Neural crest cell (in vitro differentiated cells): ENCODE data around the gene GYPC. TPM values are rescaled to one million over a fixed set of nuclear protein-coding genes. Genes with fewer than 3 reads are reported as not detected.

ENCODE experiments used
- DNase-seq: peaks from one replicate; pipeline ENCODE4 v3.0.0; 2021; ENCODE audit warnings: low read depth, mixed read lengths, low spot score
- H3K27ac Mint-ChIP-seq: one replicate; pipeline ENCODE4 v1.8.0; 2021; ENCODE audit warnings: mild to moderate bottlenecking, mixed read lengths; ENCODE audit not compliant: unreplicated experiment
- H3K27me3 Mint-ChIP-seq: 2 replicates; pipeline ENCODE4 v1.8.0; 2021; ENCODE audit warnings: low read depth, mild to moderate bottlenecking, mixed read lengths
- H3K36me3 Mint-ChIP-seq: 2 replicates; pipeline ENCODE4 v1.8.0; 2021; ENCODE audit warnings: low read depth, mild to moderate bottlenecking, mixed read lengths
- H3K4me1 Mint-ChIP-seq: 2 replicates; pipeline ENCODE4 v1.8.0; 2021; ENCODE audit warnings: mixed read lengths
- H3K4me3 Mint-ChIP-seq: one replicate; pipeline ENCODE4 v1.8.0; 2021; ENCODE audit warnings: mild to moderate bottlenecking, mixed read lengths
- H3K9me3 Mint-ChIP-seq: 2 replicates; pipeline ENCODE4 v1.8.0; 2021; ENCODE audit warnings: mixed read lengths
- CTCF ChIP-seq: fragments of 200-600 bp; sonication (generic); conservative IDR thresholded peaks from 2 replicates; pipeline ENCODE4 v1.5.0; 2021; ENCODE audit warnings: antibody characterized with exemption, mild to moderate bottlenecking
- total RNA-seq: library from RNA; stranded (reverse); gene quantifications from 2 replicates; pipeline ENCODE4 v1.2.1, GENCODE V29; 2021

GYPC gene
- total RNA-seq, 1 donor from 2014 or later: 84.4 TPM

GRCh38 chr2:126627643-126628042 is 28.3 kb upstream of the GYPC start:
- H3K4me1 Mint-ChIP-seq: no peaks in the 10 kb centered on the region
- no peak overlapping the region for H3K4me3 Mint-ChIP-seq
- DNase-seq: no peak
- H3K36me3 Mint-ChIP-seq: no peaks in the 10 kb centered on the region
- TF ChIP-seq CTCF: no peak
- H3K27me3 Mint-ChIP-seq: peaks cover 3% of the 10 kb centered on the region
- peaks cover 2% of the 10 kb centered on the region for H3K9me3 Mint-ChIP-seq
- H3K27ac Mint-ChIP-seq: no peak overlapping the region

GRCh38 chr2:126634273-126634861 is 21.6 kb upstream of the GYPC start:
- H3K36me3 Mint-ChIP-seq: no peaks in the 10 kb centered on the region
- H3K27ac Mint-ChIP-seq: no peak overlapping the region
- peaks cover 2% of the 10 kb centered on the region for H3K9me3 Mint-ChIP-seq
- peak; percentile 65 for TF ChIP-seq CTCF
- no peak for DNase-seq
- H3K4me3 Mint-ChIP-seq: no peak overlapping the region
- H3K4me1 Mint-ChIP-seq: no peaks in the 10 kb centered on the region
- H3K27me3 Mint-ChIP-seq: peaks cover 3% of the 10 kb centered on the region

- H3K27me3 Mint-ChIP-seq: peaks cover 3% of the 10 kb centered on the region
- no peak for TF ChIP-seq CTCF
- H3K9me3 Mint-ChIP-seq: peaks cover 2% of the 10 kb centered on the region
- H3K4me1 Mint-ChIP-seq: no peaks in the 10 kb centered on the region
- H3K27ac Mint-ChIP-seq: no peak overlapping the region
- no peaks in the 10 kb centered on the region for H3K36me3 Mint-ChIP-seq
- no peak for DNase-seq
- no peak overlapping the region for H3K4me3 Mint-ChIP-seq
Measured at GRCh38 chr2:126635281-126635680, 20.7 kb upstream of the GYPC start.

- no peaks in the 10 kb centered on the region for H3K36me3 Mint-ChIP-seq
- peaks cover 3% of the 10 kb centered on the region for H3K27me3 Mint-ChIP-seq
- TF ChIP-seq CTCF: no peak
- no peak overlapping the region for H3K27ac Mint-ChIP-seq
- no peak for DNase-seq
- H3K4me3 Mint-ChIP-seq: no peak overlapping the region
- no peaks in the 10 kb centered on the region for H3K9me3 Mint-ChIP-seq
- H3K4me1 Mint-ChIP-seq: no peaks in the 10 kb centered on the region
Measured at GRCh38 chr2:126635736-126636135, 20.2 kb upstream of the GYPC start.

- no peak overlapping the region for H3K27ac Mint-ChIP-seq
- TF ChIP-seq CTCF: no peak
- no peaks in the 10 kb centered on the region for H3K4me1 Mint-ChIP-seq
- no peaks in the 10 kb centered on the region for H3K27me3 Mint-ChIP-seq
- H3K36me3 Mint-ChIP-seq: no peaks in the 10 kb centered on the region
- no peaks in the 10 kb centered on the region for H3K9me3 Mint-ChIP-seq
- no peak overlapping the region for H3K4me3 Mint-ChIP-seq
- DNase-seq: no peak
Measured at GRCh38 chr2:126637386-126637785, 18.6 kb upstream of the GYPC start.

- H3K27me3 Mint-ChIP-seq: no peaks in the 10 kb centered on the region
- DNase-seq: no peak
- H3K4me1 Mint-ChIP-seq: peaks cover under 1% of the 10 kb centered on the region
- H3K36me3 Mint-ChIP-seq: no peaks in the 10 kb centered on the region
- no peaks in the 10 kb centered on the region for H3K9me3 Mint-ChIP-seq
- no peak overlapping the region for H3K4me3 Mint-ChIP-seq
- no peak for TF ChIP-seq CTCF
- peak overlapping the region; percentile 48 for H3K27ac Mint-ChIP-seq
Measured at GRCh38 chr2:126638746-126639145, 17.2 kb upstream of the GYPC start.
